ENCODE measurements around the gene EPC2. TPM values are rescaled to one million over a fixed set of nuclear protein-coding genes. Genes with fewer than 3 reads are reported as not detected.

The EPC2 gene
- total RNA-seq, 1 experiment from 2014 or later: 33.4 TPM

DNA sequence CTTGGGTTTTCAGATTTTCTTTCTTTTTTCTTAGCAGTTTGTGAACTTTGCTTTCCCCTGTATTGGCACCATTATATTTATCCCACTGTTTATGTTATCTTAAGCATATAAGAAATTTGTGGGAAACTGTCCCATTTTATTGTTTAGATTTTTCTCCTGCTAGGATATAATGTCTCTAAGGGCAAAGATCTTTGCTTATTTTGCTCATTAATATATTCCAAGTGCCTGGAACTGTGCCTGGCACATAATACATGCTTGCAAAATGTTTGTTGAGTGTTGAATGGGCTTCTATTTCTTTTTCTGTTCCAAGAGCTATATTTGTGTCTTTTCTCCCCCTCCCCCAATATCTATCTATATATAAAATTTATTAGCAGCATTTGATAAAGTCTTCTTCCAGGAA is 5.4 kb downstream of the EPC2 start:
- Mint-ChIP-seq H3K27ac (ENCODE audit: low read depth, unreplicated experiment) (no peak overlapping the region), H3K27me3 (ENCODE audit: insufficient read depth, unreplicated experiment) (no peaks in the 10 kb centered on the region), H3K4me3 (ENCODE audit: unreplicated experiment) (no peak overlapping the region), H3K4me1 (ENCODE audit: insufficient read depth, unreplicated experiment) (peaks cover 17% of the 10 kb centered on the region), H3K9me3 (ENCODE audit: unreplicated experiment) (no peaks in the 10 kb centered on the region), H3K36me3 (ENCODE audit: insufficient read depth, unreplicated experiment) (peaks cover 15% of the 10 kb centered on the region)
- no peak for TF ChIP-seq CTCF (IDR thresholded peaks at IDR 0.05; ENCODE audit: unreplicated experiment)
- BruUV-seq (replicated peaks): no TSS peak
- DNase-seq (ENCODE audit: unreplicated experiment): no peak
- ChIA-PET POLR2A (interaction anchor here (0.8 to 1.0 kb wide), 3 partner anchors 8 to 115 kb away, joined by 3 to 4 read pairs (median 3); no protein-coding TSS in a partner anchor), CTCF (no interaction called here)
- intact Hi-C loops (cut with micrococcal nuclease): loop anchor here (10.0 kb wide), 3 partner anchors 105 to 935 kb away; partner anchors contain the start of genes MBD5, MMADHC and ORC4

DNA sequence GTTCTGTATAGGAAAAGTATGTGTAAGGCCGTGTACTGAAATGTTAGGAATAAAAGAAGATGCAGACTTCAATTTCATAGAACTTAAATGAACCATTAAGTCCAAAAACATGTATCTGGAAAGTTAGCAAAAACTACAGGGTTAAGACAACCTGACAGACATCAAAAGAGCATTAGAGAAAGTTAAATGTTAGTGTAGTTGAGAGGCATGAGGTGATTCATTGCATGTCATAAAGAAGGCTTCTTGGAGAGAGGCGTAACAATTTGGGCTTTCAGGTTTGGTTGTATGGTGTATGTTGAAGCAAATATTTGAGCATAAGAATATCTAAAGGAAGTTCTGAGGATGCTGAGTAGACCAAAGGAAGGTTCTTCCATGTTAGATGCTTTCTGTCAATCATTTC is 6.3 kb downstream of the EPC2 start:
- POLR2A ChIA-PET: no interaction called here
- H3K27ac Mint-ChIP-seq (ENCODE audit: low read depth, unreplicated experiment): no peak overlapping the region
- H3K27me3 Mint-ChIP-seq (ENCODE audit: insufficient read depth, unreplicated experiment): no peaks in the 10 kb centered on the region
- no peak for TF ChIP-seq CTCF (IDR thresholded peaks at IDR 0.05; ENCODE audit: unreplicated experiment)
- H3K4me1 Mint-ChIP-seq (ENCODE audit: insufficient read depth, unreplicated experiment): peaks cover 17% of the 10 kb centered on the region
- intact Hi-C loops (cut with micrococcal nuclease): no loop called here
- CTCF ChIA-PET: no interaction called here
- H3K36me3 Mint-ChIP-seq (ENCODE audit: insufficient read depth, unreplicated experiment): peaks cover 10% of the 10 kb centered on the region
- H3K9me3 Mint-ChIP-seq (ENCODE audit: unreplicated experiment): no peaks in the 10 kb centered on the region
- no peak for DNase-seq (ENCODE audit: unreplicated experiment)
- H3K4me3 Mint-ChIP-seq (ENCODE audit: unreplicated experiment): no peak overlapping the region
- no TSS peak for BruUV-seq (replicated peaks)

- no peak for TF ChIP-seq CTCF (IDR thresholded peaks at IDR 0.05; ENCODE audit: unreplicated experiment)
- POLR2A ChIA-PET: interaction anchor here (0.7 kb wide), 1 partner anchor 9 kb away, joined by 3 read pairs; no protein-coding TSS in a partner anchor
Measured at GRCh38 chr2:148651972-148652371, 7.4 kb downstream of the EPC2 start.

GRCh38 chr2:148653437-148653836 is 8.9 kb downstream of the EPC2 start:
- intact Hi-C loops (cut with micrococcal nuclease): no loop called here
- peaks cover 30% of the 10 kb centered on the region for H3K4me1 Mint-ChIP-seq (ENCODE audit: insufficient read depth, unreplicated experiment)
- no TSS peak for BruUV-seq (replicated peaks)
- POLR2A ChIA-PET: no interaction called here
- H3K36me3 Mint-ChIP-seq (ENCODE audit: insufficient read depth, unreplicated experiment): peaks cover 10% of the 10 kb centered on the region
- no peak overlapping the region for H3K27ac Mint-ChIP-seq (ENCODE audit: low read depth, unreplicated experiment)
- no peaks in the 10 kb centered on the region for H3K9me3 Mint-ChIP-seq (ENCODE audit: unreplicated experiment)
- DNase-seq (ENCODE audit: unreplicated experiment): no peak
- H3K4me3 Mint-ChIP-seq (ENCODE audit: unreplicated experiment): no peak overlapping the region
- no peaks in the 10 kb centered on the region for H3K27me3 Mint-ChIP-seq (ENCODE audit: insufficient read depth, unreplicated experiment)
- CTCF ChIA-PET: interaction anchor here (0.6 kb wide), 1 partner anchor 11 kb away, joined by 3 read pairs; no protein-coding TSS in a partner anchor
- TF ChIP-seq CTCF (IDR thresholded peaks at IDR 0.05; ENCODE audit: unreplicated experiment): no peak

More at GRCh38 chr2:148651972-148652371, 7.4 kb downstream of the EPC2 start:
- no peaks in the 10 kb centered on the region for H3K9me3 Mint-ChIP-seq (ENCODE audit: unreplicated experiment)
- no peak for DNase-seq (ENCODE audit: unreplicated experiment)
- H3K4me1 Mint-ChIP-seq (ENCODE audit: insufficient read depth, unreplicated experiment): peaks cover 23% of the 10 kb centered on the region
- CTCF ChIA-PET: interaction anchor here (0.9 kb wide), 1 partner anchor 130 kb away, joined by 3 read pairs; no protein-coding TSS in a partner anchor
- H3K4me3 Mint-ChIP-seq (ENCODE audit: unreplicated experiment): no peak overlapping the region
- no peaks in the 10 kb centered on the region for H3K27me3 Mint-ChIP-seq (ENCODE audit: insufficient read depth, unreplicated experiment)
- peaks cover 10% of the 10 kb centered on the region for H3K36me3 Mint-ChIP-seq (ENCODE audit: insufficient read depth, unreplicated experiment)
- intact Hi-C loops (cut with micrococcal nuclease): no loop called here
- H3K27ac Mint-ChIP-seq (ENCODE audit: low read depth, unreplicated experiment): no peak overlapping the region
- no TSS peak for BruUV-seq (replicated peaks)

All from MCF 10A (cell line).